Measurements from ENCODE around the gene GAS7.

Gene GAS7

GRCh38 chr17:10139577-10139976 is 58.8 kb downstream of the GAS7 start:
- ATAC-seq, result no peak
- TF ChIP-seq TCF4 (CRISPR knock-in tag; IDR thresholded peaks at IDR 0.05; ENCODE audit: borderline replicate concordance), result 0 out of 2 replicates have a peak, but pooled peaks have one; percentile 8
- no peak for TF ChIP-seq OSR1 (CRISPR knock-in tag; IDR thresholded peaks at IDR 0.05)

GRCh38 chr17:10136258-10136981 is 62.0 kb downstream of the GAS7 start:
- ATAC-seq, result no peak
- TF ChIP-seq PATZ1 (CRISPR knock-in tag; IDR thresholded peaks at IDR 0.05; ENCODE audit: borderline replicate concordance) (no peak), ZNF70 (CRISPR knock-in tag; IDR thresholded peaks at IDR 0.05) (no peak), RARB (CRISPR knock-in tag; IDR thresholded peaks at IDR 0.05) (no peak), ZFP30 (CRISPR knock-in tag; IDR thresholded peaks at IDR 0.05) (no peak), ZFP3 (CRISPR knock-in tag; IDR thresholded peaks at IDR 0.05) (no peak), ZNF8 (CRISPR knock-in tag; IDR thresholded peaks at IDR 0.05) (no peak), TSHZ2 (CRISPR knock-in tag; IDR thresholded peaks at IDR 0.05) (no peak), ZC3H10 (CRISPR knock-in tag; IDR thresholded peaks at IDR 0.05) (no peak), CREB5 (CRISPR knock-in tag; IDR thresholded peaks at IDR 0.05; ENCODE audit: low read depth) (no peak), GLIS3 (CRISPR knock-in tag; IDR thresholded peaks at IDR 0.05) (no peak), SNAI2 (CRISPR knock-in tag; IDR thresholded peaks at IDR 0.05) (no peak)

GRCh38 chr17:10135539-10136257 is 62.7 kb downstream of the GAS7 start:
- no peak for TF ChIP-seq ZFP30 (CRISPR knock-in tag; IDR thresholded peaks at IDR 0.05)
- no peak for TF ChIP-seq POU6F1 (CRISPR knock-in tag; IDR thresholded peaks at IDR 0.05; ENCODE audit: borderline replicate concordance, low read depth)
- ATAC-seq, result no peak

- no peak for TF ChIP-seq TCF4 (CRISPR knock-in tag; IDR thresholded peaks at IDR 0.05; ENCODE audit: borderline replicate concordance)
- TF ChIP-seq CSDC2 (CRISPR knock-in tag; IDR thresholded peaks at IDR 0.05), result no peak
- TF ChIP-seq PPARA (CRISPR knock-in tag; IDR thresholded peaks at IDR 0.05; ENCODE audit: borderline replicate concordance), result no peak
- TF ChIP-seq ZNF565 (CRISPR knock-in tag; conservative IDR thresholded peaks at IDR 0.05; ENCODE audit: low read depth), result no peak
- no peak for TF ChIP-seq POU6F1 (CRISPR knock-in tag; IDR thresholded peaks at IDR 0.05; ENCODE audit: borderline replicate concordance, low read depth)
- TF ChIP-seq PATZ1 (CRISPR knock-in tag; IDR thresholded peaks at IDR 0.05; ENCODE audit: borderline replicate concordance), result no peak
- no peak for TF ChIP-seq TSHZ2 (CRISPR knock-in tag; IDR thresholded peaks at IDR 0.05)
- TF ChIP-seq ARNTL (CRISPR knock-in tag; IDR thresholded peaks at IDR 0.05; ENCODE audit: borderline replicate concordance, low read depth), result no peak
- TF ChIP-seq ZFP30 (CRISPR knock-in tag; IDR thresholded peaks at IDR 0.05), result no peak
- no peak for TF ChIP-seq ISL1 (CRISPR knock-in tag; IDR thresholded peaks at IDR 0.05)
- no peak for TF ChIP-seq RARB (CRISPR knock-in tag; IDR thresholded peaks at IDR 0.05)
- TF ChIP-seq BACH2 (CRISPR knock-in tag; IDR thresholded peaks at IDR 0.05; ENCODE audit: borderline replicate concordance), result no peak
- no peak for TF ChIP-seq GLIS3 (CRISPR knock-in tag; IDR thresholded peaks at IDR 0.05)
- TF ChIP-seq OSR1 (CRISPR knock-in tag; IDR thresholded peaks at IDR 0.05), result no peak
- ATAC-seq, result no peak
These were observed 67.7 kb downstream of the GAS7 start for GRCh38 chr17:10130677-10131076.
